Upper lobe of left lung (tissue), 4 donors: Measurements from ENCODE around the gene YPEL2.

Experiments
- POLR2A ChIP-seq, 4 donors: fragments of 450-650 bp; IDR thresholded peaks; one replicate each; pipeline ENCODE4 v1.5.1; 2016 to 2017; ENCODE audit warnings: antibody characterized with exemption in 4 of 4, mild to moderate bottlenecking in 2 of 4
- POLR2AphosphoS5 ChIP-seq, 2 donors: sonication (generic); formaldehyde crosslinking; IDR thresholded peaks; one replicate each; pipeline ENCODE4 v1.5.1; 2017; ENCODE audit warnings: antibody characterized with exemption in 2 of 2

GRCh38 chr17:59439262-59439661, 107.8 kb downstream of the YPEL2 start:
- TF ChIP-seq POLR2AphosphoS5 (IDR thresholded peaks at IDR 0.05) (no peak), POLR2A (IDR thresholded peaks at IDR 0.05) (no peak)
